Measurements from ENCODE around the gene PTGDR.

The PTGDR gene

GRCh38 chr14:52271538-52271937 is 4.0 kb downstream of the PTGDR start:
- Histone ChIP-seq H3K27me3 (ENCODE audit: insufficient read depth, insufficient read length) (peaks cover 46% of the 10 kb centered on the region), H3K4me3 (ENCODE audit: insufficient read length, low read depth) (no peak overlapping the region), H3K4me1 (ENCODE audit: insufficient read depth, insufficient read length) (peaks cover 4% of the 10 kb centered on the region), H3K36me3 (ENCODE audit: insufficient read depth, insufficient read length, low read length) (no peaks in the 10 kb centered on the region), H3K9ac (ENCODE audit: insufficient read length, low read depth) (no peak overlapping the region), H3K9me3 (ENCODE audit: insufficient read depth, low read length) (no peaks in the 10 kb centered on the region)
- DNase-seq (ENCODE audit: low read depth, low spot score): no peak
- TF ChIP-seq SUZ12 (IDR thresholded peaks at IDR 0.05; ENCODE audit: extremely low read depth, insufficient read depth, insufficient read length) (no peak), YY1 (IDR thresholded peaks at IDR 0.05; ENCODE audit: insufficient read depth, insufficient read length) (no peak), ZNF274 (IDR thresholded peaks at IDR 0.05; ENCODE audit: low read depth, low read length) (no peak)

GRCh38 chr14:52272375-52272774 is 4.9 kb downstream of the PTGDR start:
- no peak overlapping the region for H3K4me3 ChIP-seq (ENCODE audit: insufficient read length, low read depth)
- TF ChIP-seq YY1 (IDR thresholded peaks at IDR 0.05; ENCODE audit: insufficient read depth, insufficient read length): no peak
- TF ChIP-seq ZNF274 (IDR thresholded peaks at IDR 0.05; ENCODE audit: low read depth, low read length): no peak
- TF ChIP-seq SUZ12 (IDR thresholded peaks at IDR 0.05; ENCODE audit: extremely low read depth, insufficient read depth, insufficient read length): no peak
- H3K27me3 ChIP-seq (ENCODE audit: insufficient read depth, insufficient read length): peaks cover 37% of the 10 kb centered on the region
- H3K36me3 ChIP-seq (ENCODE audit: insufficient read depth, insufficient read length, low read length): no peaks in the 10 kb centered on the region
- peaks cover 4% of the 10 kb centered on the region for H3K4me1 ChIP-seq (ENCODE audit: insufficient read depth, insufficient read length)
- DNase-seq (ENCODE audit: low read depth, low spot score): no peak
- H3K9me3 ChIP-seq (ENCODE audit: insufficient read depth, low read length): no peaks in the 10 kb centered on the region
- no peak overlapping the region for H3K9ac ChIP-seq (ENCODE audit: insufficient read length, low read depth)

GRCh38 chr14:52275372-52275771 is 7.9 kb downstream of the PTGDR start:
- H3K9ac ChIP-seq (ENCODE audit: insufficient read length, low read depth): no peak overlapping the region
- no peaks in the 10 kb centered on the region for H3K36me3 ChIP-seq (ENCODE audit: insufficient read depth, insufficient read length, low read length)
- H3K4me1 ChIP-seq (ENCODE audit: insufficient read depth, insufficient read length): no peaks in the 10 kb centered on the region
- H3K27me3 ChIP-seq (ENCODE audit: insufficient read depth, insufficient read length): peaks cover 7% of the 10 kb centered on the region
- TF ChIP-seq YY1 (IDR thresholded peaks at IDR 0.05; ENCODE audit: insufficient read depth, insufficient read length) (no peak), SUZ12 (IDR thresholded peaks at IDR 0.05; ENCODE audit: extremely low read depth, insufficient read depth, insufficient read length) (no peak), ZNF274 (IDR thresholded peaks at IDR 0.05; ENCODE audit: low read depth, low read length) (no peak)
- no peaks in the 10 kb centered on the region for H3K9me3 ChIP-seq (ENCODE audit: insufficient read depth, low read length)
- no peak for DNase-seq (ENCODE audit: low read depth, low spot score)
- H3K4me3 ChIP-seq (ENCODE audit: insufficient read length, low read depth): no peak overlapping the region

GRCh38 chr14:52277552-52277951 is 10.1 kb downstream of the PTGDR start:
- H3K36me3 ChIP-seq (ENCODE audit: insufficient read depth, insufficient read length, low read length): no peaks in the 10 kb centered on the region
- H3K4me3 ChIP-seq (ENCODE audit: insufficient read length, low read depth): no peak overlapping the region
- no peaks in the 10 kb centered on the region for H3K9me3 ChIP-seq (ENCODE audit: insufficient read depth, low read length)
- H3K4me1 ChIP-seq (ENCODE audit: insufficient read depth, insufficient read length): no peaks in the 10 kb centered on the region
- H3K27me3 ChIP-seq (ENCODE audit: insufficient read depth, insufficient read length): no peaks in the 10 kb centered on the region
- DNase-seq (ENCODE audit: low read depth, low spot score): no peak
- no peak overlapping the region for H3K9ac ChIP-seq (ENCODE audit: insufficient read length, low read depth)
- TF ChIP-seq ZNF274 (IDR thresholded peaks at IDR 0.05; ENCODE audit: low read depth, low read length): no peak
- no peak for TF ChIP-seq YY1 (IDR thresholded peaks at IDR 0.05; ENCODE audit: insufficient read depth, insufficient read length)
- no peak for TF ChIP-seq SUZ12 (IDR thresholded peaks at IDR 0.05; ENCODE audit: extremely low read depth, insufficient read depth, insufficient read length)

- no peak overlapping the region for H3K9ac ChIP-seq (ENCODE audit: insufficient read length, low read depth)
- no peaks in the 10 kb centered on the region for H3K9me3 ChIP-seq (ENCODE audit: insufficient read depth, low read length)
- H3K4me1 ChIP-seq (ENCODE audit: insufficient read depth, insufficient read length): no peaks in the 10 kb centered on the region
- DNase-seq (ENCODE audit: low read depth, low spot score): no peak
- H3K27me3 ChIP-seq (ENCODE audit: insufficient read depth, insufficient read length): no peaks in the 10 kb centered on the region
- no peak overlapping the region for H3K4me3 ChIP-seq (ENCODE audit: insufficient read length, low read depth)
- no peaks in the 10 kb centered on the region for H3K36me3 ChIP-seq (ENCODE audit: insufficient read depth, insufficient read length, low read length)
- no peak for TF ChIP-seq ZNF274 (IDR thresholded peaks at IDR 0.05; ENCODE audit: low read depth, low read length)
- no peak for TF ChIP-seq SUZ12 (IDR thresholded peaks at IDR 0.05; ENCODE audit: extremely low read depth, insufficient read depth, insufficient read length)
- no peak for TF ChIP-seq YY1 (IDR thresholded peaks at IDR 0.05; ENCODE audit: insufficient read depth, insufficient read length)
These were observed 11.9 kb downstream of the PTGDR start for GRCh38 chr14:52279408-52279807.

GRCh38 chr14:52283099-52283498 is 15.6 kb downstream of the PTGDR start:
- no peak overlapping the region for H3K9ac ChIP-seq (ENCODE audit: insufficient read length, low read depth)
- H3K4me3 ChIP-seq (ENCODE audit: insufficient read length, low read depth): no peak overlapping the region
- TF ChIP-seq YY1 (IDR thresholded peaks at IDR 0.05; ENCODE audit: insufficient read depth, insufficient read length): no peak
- TF ChIP-seq ZNF274 (IDR thresholded peaks at IDR 0.05; ENCODE audit: low read depth, low read length): no peak
- no peaks in the 10 kb centered on the region for H3K4me1 ChIP-seq (ENCODE audit: insufficient read depth, insufficient read length)
- DNase-seq (ENCODE audit: low read depth, low spot score): no peak
- no peaks in the 10 kb centered on the region for H3K27me3 ChIP-seq (ENCODE audit: insufficient read depth, insufficient read length)
- H3K9me3 ChIP-seq (ENCODE audit: insufficient read depth, low read length): no peaks in the 10 kb centered on the region
- H3K36me3 ChIP-seq (ENCODE audit: insufficient read depth, insufficient read length, low read length): no peaks in the 10 kb centered on the region

GRCh38 chr14:52286661-52287649 is 19.5 kb downstream of the PTGDR start:
- no peak overlapping the region for H3K4me3 ChIP-seq (ENCODE audit: insufficient read length, low read depth)
- H3K4me1 ChIP-seq (ENCODE audit: insufficient read depth, insufficient read length): no peaks in the 10 kb centered on the region
- no peak for TF ChIP-seq YY1 (IDR thresholded peaks at IDR 0.05; ENCODE audit: insufficient read depth, insufficient read length)
- H3K9ac ChIP-seq (ENCODE audit: insufficient read length, low read depth): no peak overlapping the region
- no peak for DNase-seq (ENCODE audit: low read depth, low spot score)
- H3K9me3 ChIP-seq (ENCODE audit: insufficient read depth, low read length): no peaks in the 10 kb centered on the region
- H3K27me3 ChIP-seq (ENCODE audit: insufficient read depth, insufficient read length): no peaks in the 10 kb centered on the region
- no peaks in the 10 kb centered on the region for H3K36me3 ChIP-seq (ENCODE audit: insufficient read depth, insufficient read length, low read length)
